ENCODE results near the gene BRINP3. TPM values are rescaled to one million over a fixed set of nuclear protein-coding genes. Genes with fewer than 3 reads are reported as not detected.

Gene BRINP3
- total and polyA plus RNA-seq, 2 donors (not counting 3 experiments of a cell fraction or from before 2014, with no cell fraction given), result not detected

- CTCF ChIA-PET, result no interaction called here
Observed at GRCh38 chr1:190129366-190129765, 348.3 kb downstream of the BRINP3 start.

More at GRCh38 chr1:190129366-190129765, 348.3 kb downstream of the BRINP3 start:
- no peaks in the 10 kb centered on the region for H3K9me1 ChIP-seq (replicated peaks; ENCODE audit: control insufficient read depth, extremely low read depth, insufficient read depth, low read length)
- H3K4me3 ChIP-seq (replicated peaks in 1 of 3; ENCODE audit: insufficient read depth in 1 of 3, low read depth in 1 of 3, low read length in 3 of 3), result no peak overlapping the region
- no peaks in the 10 kb centered on the region for H3K4me1 ChIP-seq (ENCODE audit: control insufficient read depth, extremely low read depth, insufficient read depth, low read length)
- POLR2A ChIA-PET, result no interaction called here
- no peaks in the 10 kb centered on the region for H3K79me2 ChIP-seq (ENCODE audit: control insufficient read depth, insufficient read depth, low read length)
- no peaks in the 10 kb centered on the region for H3K27me3 ChIP-seq (ENCODE audit: control insufficient read depth in 2 of 2, insufficient read depth in 2 of 2, low read length in 2 of 2)
- no peak overlapping the region for H3K9ac ChIP-seq (replicated peaks; ENCODE audit: extremely low read depth, insufficient read depth, low read length)
- H3K4me2 ChIP-seq (ENCODE audit: insufficient read depth, low read length), result no peak overlapping the region
- no peak overlapping the region for H3K27ac ChIP-seq (ENCODE audit: insufficient read depth, low read depth, low read length)
- dilution Hi-C loops (cut with MboI; ENCODE audit: extremely low pct_ligation_motif_present, low sequenced_read_pairs) (no loop called here), intact Hi-C loops (cut with micrococcal nuclease) (no loop called here)
- H2AFZ ChIP-seq (ENCODE audit: low read depth, low read length), result no peak overlapping the region
- BruUV-seq (replicated peaks), result no TSS peak
- H3K9me3 ChIP-seq (replicated peaks; ENCODE audit: control insufficient read depth, insufficient read depth, low read length), result no peaks in the 10 kb centered on the region
- no peak for TF ChIP-seq FOS (IDR thresholded peaks at IDR 0.05; ENCODE audit: borderline replicate concordance, insufficient read depth, low read length)
- no peak for TF ChIP-seq MYC (IDR thresholded peaks at IDR 0.05; ENCODE audit: low read depth, low read length)
- TF ChIP-seq JUN (IDR thresholded peaks at IDR 0.05; ENCODE audit: borderline replicate concordance, insufficient read depth, insufficient read length, low read depth), result no peak
- TF ChIP-seq MAX (IDR thresholded peaks at IDR 0.05; ENCODE audit: insufficient read depth, insufficient read length), result no peak
- TF ChIP-seq GATA2 (IDR thresholded peaks at IDR 0.05; ENCODE audit: insufficient read depth, insufficient read length, low read depth, low read length), result no peak
- no peak for TF ChIP-seq POLR2AphosphoS5 (IDR thresholded peaks at IDR 0.05; ENCODE audit: insufficient read depth, low read depth, low read length)
- no peak for TF ChIP-seq CTCF (IDR thresholded peaks at IDR 0.05; ENCODE audit: extremely low read depth in 1 of 2, insufficient read depth in 1 of 2, low read depth in 1 of 2, low read length in 2 of 2)
- no peak for FAIRE-seq
- H4K20me1 ChIP-seq (replicated peaks; ENCODE audit: control insufficient read depth, extremely low read depth, insufficient read depth, low read length), result no peaks in the 10 kb centered on the region
- H3K36me3 ChIP-seq (ENCODE audit: control insufficient read depth in 2 of 2, extremely low read depth in 1 of 2, insufficient read depth in 2 of 2, low read length in 2 of 2), result no peaks in the 10 kb centered on the region
- DNase-seq (ENCODE audit: low read depth, low spot score), result no peak

All from endothelial cell of umbilical vein (primary cell).